Measurements from ENCODE around the gene HOXA1. TPM values are rescaled to one million over a fixed set of nuclear protein-coding genes. Genes with fewer than 3 reads are reported as not detected.

HOXA1 gene
- 0.96 and 1.6 TPM in 2 replicates for total RNA-seq

GRCh38 chr7:27095897-27096767, at the start of gene HOXA1:
HOXA1 (minus strand) TSS chr7:27096000; CDS start chr7:27095912, 88 bp downstream.

GRCh38 chr7:27143023-27143949, 47.5 kb upstream of the HOXA1 start, which contains the start of gene HOXA5:
HOXA5 (minus strand) TSS chr7:27143681; CDS start chr7:27143607, 74 bp downstream.

GRCh38 chr7:27130540-27131389, 35.0 kb upstream of the HOXA1 start, which contains the start of gene HOXA4:
HOXA4 (minus strand) TSS chr7:27130757; CDS start chr7:27130733, 24 bp downstream.

GRCh38 chr7:27102581-27103442, 7.0 kb upstream of the HOXA1 start, which contains the start of gene HOXA2:
HOXA2 (minus strand) TSS chr7:27102683; CDS start chr7:27102500, 183 bp downstream.

Small RNAs within 50 kb of the gene (small RNA-seq; reads per million reads assigned to genes)
- gene RF01977: not detected

Other genes with a start within 250 kb of the HOXA1 start
- 23.5 and 25.8 TPM in 2 replicates for gene SKAP2, start 231.4 kb downstream of the HOXA1 start, total RNA-seq
- 1.1 and 1.3 TPM in 2 replicates for gene HOXA2, start 6.7 kb upstream of the HOXA1 start, total RNA-seq
- 1.4 and 1.6 TPM in 2 replicates for gene HOXA4, start 34.8 kb upstream of the HOXA1 start, total RNA-seq
- 5.9 and 13.6 TPM in 2 replicates for gene HOXA5, start 47.7 kb upstream of the HOXA1 start, total RNA-seq
- 4.0 and 4.6 TPM in 2 replicates for gene HOXA6, start 51.8 kb upstream of the HOXA1 start, total RNA-seq
- gene HOXA3, start 56.6 kb upstream of the HOXA1 start, total RNA-seq: 1.1 and 6.5 TPM in 2 replicates
- 5.1 and 5.6 TPM in 2 replicates for gene HOXA7, start 60.7 kb upstream of the HOXA1 start, total RNA-seq
- gene HOXA9, start 69.5 kb upstream of the HOXA1 start, total RNA-seq: 10.8 and 18.2 TPM in 2 replicates
- 6.2 and 7.5 TPM in 2 replicates for gene HOXA10, start 78.3 kb upstream of the HOXA1 start, total RNA-seq
- gene HOXA11, start 89.2 kb upstream of the HOXA1 start, total RNA-seq: 1.1 and 2.9 TPM in 2 replicates
- not detected in 2 replicates for gene HOXA13, start 104.1 kb upstream of the HOXA1 start, total RNA-seq
- gene EVX1, start 146.8 kb upstream of the HOXA1 start, total RNA-seq: not detected in 2 replicates